Activated CD4-positive, alpha-beta T cell treated with anti-CD3 and anti-CD28 coated beads for 1 hour (primary cell): ENCODE results near the gene PAX8.

Source experiments
- DNase-seq: peaks from one replicate; pipeline ENCODE4 v3.0.0-alpha.2; 2020

Gene PAX8

GRCh38 chr2:113234721-113235346, 43.9 kb downstream of the PAX8 start:
- DNase-seq = no peak

DNA sequence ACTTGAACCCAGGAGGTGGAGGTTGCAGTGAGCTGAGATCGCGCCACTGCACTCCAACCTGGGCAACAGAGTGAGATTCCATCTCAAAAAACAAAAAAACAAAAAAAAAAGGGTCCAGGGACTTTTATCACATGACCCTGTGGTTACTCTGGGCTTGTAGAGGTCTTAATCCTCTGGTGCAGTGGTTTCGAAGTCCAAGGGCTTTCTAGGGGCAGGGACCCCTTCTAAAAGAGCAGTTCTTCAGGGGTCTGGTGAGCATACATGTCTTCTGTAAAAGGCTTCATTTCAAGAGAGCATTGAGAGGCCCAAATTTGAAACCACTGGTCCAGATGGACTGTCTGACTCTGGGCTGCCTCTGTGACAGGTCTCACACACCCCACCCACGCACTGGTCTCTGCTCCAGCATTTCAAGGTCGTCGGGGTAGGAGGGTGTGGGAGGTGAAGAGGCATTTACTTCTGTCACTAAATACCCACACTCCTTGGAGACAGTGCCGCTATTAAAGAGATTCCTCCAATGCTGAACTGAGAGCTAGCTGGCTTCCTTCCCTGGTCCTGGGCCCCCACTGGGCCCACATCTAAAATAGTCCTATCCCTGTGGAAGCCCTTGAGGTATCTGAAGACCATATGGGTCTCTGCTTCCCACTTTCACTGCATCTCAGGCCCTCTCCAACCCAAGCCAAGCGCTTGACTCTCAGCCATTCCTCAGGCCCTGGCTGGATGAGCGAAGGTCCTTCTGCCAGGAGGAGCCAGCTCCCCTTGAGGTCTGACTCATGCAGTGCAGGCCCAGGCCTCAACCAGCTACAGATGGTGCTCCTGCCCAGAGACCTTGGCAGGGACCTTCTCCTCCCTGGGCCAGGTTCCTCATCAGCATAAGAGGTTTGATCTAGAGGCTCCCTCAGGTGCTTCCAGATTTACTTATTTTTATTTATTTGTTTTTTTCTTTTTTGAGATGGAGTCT, 44.8 kb downstream of the PAX8 start:
- no peak for DNase-seq

DNA sequence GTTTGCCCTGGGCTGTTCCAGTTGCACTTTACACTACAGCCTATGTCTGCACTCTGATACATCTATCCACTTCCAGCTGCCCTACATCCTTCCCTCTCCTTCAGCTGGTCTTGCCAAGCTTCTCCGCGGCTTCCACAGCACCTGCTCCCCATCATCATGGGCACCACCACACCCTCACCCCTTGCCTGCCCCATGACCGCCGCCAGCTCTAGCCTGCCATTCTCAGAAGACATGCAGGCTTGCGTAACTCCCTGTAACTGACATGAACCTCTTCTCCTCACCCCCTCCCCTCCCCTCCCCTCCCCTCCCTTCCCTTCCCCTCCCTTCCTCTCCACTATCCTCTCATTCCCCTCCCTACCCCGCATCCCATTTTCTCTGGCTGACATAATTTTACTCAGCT, 46.0 kb downstream of the PAX8 start:
- no peak for DNase-seq

DNA sequence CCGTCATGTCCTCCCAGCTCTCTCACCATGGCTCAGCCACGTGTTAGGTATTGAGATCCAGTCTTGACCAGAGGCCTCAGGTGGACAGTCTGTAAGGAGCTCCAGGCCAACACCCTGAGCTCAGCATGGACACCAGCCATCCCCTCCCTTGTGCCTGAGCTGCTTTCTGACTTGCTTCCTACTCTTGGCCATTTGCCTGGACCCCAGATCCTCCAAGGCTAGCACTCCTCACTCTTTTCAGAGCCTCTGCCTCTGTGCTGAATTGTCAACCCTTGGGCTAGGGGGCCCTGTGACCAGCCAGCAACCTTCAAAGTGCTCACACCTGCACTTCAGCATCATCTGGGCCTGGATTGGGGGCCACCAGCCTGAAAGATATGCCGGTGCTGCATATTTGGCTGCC, 46.6 kb downstream of the PAX8 start:
- no peak for DNase-seq

GRCh38 chr2:113231064-113231463, 47.7 kb downstream of the PAX8 start:
- no peak for DNase-seq

DNA sequence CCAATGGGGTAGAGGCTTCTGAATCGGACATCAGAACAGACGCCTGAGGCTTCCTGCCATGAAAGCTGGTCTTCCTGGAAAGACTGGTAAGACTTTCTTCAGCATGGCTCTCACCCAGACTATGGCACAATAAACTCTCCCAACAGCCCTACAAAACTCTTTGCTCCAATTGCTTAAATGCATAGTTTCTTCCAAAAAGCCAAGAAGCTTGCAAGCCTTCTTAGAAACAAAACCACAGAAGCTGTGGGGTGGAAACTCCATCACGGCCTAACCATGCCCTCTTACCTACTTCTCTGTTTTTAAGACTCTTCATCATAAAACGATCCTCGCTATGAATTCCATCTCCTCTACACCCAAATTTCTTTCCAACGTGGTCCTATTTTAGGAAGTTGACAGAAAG, 48.2 kb downstream of the PAX8 start:
- no peak for DNase-seq

- no peak for DNase-seq
Observed at GRCh38 chr2:113229795-113230194, 48.9 kb downstream of the PAX8 start.

DNA sequence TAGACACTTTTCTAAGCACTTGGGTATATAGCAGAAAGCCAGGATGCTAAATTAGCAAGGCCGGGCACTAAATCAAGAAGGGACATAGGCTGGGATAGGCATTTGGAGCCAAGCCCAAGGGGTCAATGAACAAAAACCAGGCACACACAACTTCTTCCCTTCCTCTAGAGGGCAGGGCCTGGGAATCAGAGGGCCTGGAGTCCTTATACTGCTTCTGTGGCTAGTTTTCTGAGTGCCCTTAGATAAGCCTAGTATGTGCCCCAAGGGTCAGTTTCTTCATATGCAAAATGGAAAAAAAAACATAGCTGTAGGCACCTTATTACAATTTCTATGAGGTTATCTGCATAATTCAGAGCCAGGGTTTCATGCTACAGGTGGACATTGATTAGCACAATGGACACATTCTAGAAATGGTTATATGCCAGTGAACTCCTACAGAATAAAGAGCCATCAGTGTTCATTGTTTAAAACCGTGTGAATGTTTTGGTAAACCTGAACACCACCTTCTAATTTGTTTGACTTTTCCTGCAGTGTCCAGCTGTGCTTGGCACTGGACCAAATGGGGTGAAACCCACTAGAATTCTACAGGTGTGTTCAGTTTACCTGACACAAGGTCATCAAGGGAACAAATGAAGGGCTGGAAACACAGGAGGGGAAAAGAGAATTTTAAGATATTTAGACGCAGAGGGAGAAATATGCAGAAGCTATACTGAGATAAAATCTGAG, 49.6 kb downstream of the PAX8 start:
- DNase-seq = no peak

DNA sequence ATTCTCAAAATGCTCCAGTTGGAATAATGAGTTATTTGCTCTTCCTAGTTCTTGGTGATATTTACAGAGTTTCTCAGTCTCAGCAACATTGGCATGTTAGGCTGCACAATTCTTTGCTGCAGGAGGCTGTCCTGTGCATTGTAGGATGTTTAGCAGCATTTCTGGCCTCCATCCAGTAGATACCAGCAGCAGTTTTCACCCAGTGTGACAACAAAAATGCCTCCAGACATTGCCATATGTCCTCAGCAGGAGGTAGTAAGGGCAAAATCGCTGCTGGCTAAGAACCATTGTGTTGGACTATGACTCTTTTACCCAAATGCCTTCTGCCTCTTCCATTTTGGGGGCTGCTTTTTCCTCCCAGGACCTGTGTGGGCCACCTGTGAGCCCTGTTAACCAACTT, 50.4 kb downstream of the PAX8 start:
- no peak for DNase-seq

GRCh38 chr2:113227698-113228097, 51.0 kb downstream of the PAX8 start:
- no peak for DNase-seq

DNA sequence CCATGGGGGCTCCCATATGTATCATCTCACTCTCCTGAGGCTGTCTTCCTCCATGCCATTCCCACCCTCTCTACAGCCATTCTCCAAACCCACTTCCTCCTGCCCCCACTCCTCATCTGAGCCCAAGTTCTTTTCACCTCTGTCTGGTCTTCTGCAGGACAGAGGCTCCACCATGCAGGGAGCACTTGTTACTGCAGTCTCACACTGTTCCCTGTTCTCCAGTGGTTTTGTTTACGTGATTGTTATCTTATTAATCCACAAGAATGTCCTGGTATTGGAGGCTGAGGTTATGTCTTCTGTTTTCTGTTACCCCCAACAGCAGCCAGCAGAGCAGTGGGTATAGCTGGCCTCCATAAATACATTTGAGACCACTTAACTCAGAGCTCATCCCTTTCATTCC, 51.4 kb downstream of the PAX8 start:
- DNase-seq = no peak

- DNase-seq = no peak
Observed at GRCh38 chr2:113226462-113226861, 52.3 kb downstream of the PAX8 start.

DNA sequence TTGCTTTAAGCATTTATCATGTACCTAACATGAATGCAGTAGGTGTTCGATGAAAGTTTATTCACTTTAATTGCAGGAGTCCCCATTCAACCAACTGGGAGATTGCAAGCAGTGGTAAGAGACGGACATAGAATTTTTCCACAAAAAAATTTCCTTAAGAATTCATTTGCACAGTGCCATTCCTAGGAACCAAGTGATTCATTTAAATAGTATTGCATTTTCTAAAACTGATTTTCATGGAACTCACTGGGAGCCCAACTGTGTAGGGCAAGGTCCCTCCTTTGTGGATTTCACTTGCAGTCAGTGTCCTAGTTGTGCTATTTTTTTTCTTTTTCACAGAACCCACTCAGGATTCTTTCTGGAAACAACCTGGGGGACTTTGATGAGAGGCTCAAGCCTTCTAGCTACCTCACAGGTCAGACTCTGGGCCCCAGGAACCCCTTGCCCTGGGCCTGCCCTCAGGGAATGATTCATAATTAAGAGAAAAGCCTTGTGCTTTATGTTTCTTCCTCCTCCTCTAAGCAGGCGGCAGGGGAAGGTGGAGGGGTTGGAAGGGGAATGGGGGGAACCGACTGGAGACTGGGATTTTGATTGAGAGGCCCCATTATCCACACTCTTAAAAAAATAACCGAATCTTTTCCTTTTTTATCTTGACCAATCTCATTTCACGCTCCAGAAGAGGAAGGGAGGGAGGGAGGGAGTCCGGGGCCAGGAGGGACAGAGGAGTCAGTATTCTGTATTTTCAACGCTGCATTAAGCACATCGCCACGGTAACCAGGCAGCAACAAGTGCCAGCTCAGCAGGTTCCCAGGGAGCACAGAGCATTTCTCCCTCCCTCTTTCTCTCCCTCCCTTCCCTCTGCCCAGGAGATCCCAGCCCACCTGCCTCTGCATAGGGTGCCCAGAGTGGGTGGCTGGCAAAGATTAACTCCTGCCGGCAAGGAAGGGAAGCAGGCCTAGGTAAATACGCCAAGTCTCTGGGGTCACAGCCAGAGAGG, 53.2 kb downstream of the PAX8 start:
- no peak for DNase-seq

GRCh38 chr2:113224647-113225236, 54.0 kb downstream of the PAX8 start:
- no peak for DNase-seq

DNA sequence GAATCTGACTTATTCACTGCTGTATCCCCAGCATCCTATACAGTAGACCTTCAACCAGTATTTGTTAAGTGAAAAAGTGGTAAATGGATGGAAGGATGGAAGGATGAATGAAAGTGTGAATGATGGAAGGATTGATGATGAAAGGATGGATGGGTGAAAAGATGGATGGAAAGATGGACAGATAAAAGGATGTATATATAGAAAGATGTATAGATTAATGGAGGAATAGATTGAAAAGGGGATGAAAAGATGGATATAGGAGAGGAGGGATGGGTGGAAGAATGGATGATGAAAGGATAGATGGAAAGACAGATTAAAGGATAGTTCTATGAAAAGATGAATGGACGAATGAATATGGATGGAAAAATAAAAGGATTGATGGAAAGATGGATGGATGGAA, 54.9 kb downstream of the PAX8 start:
- DNase-seq = no peak

GRCh38 chr2:113221846-113222245, 56.9 kb downstream of the PAX8 start:
- DNase-seq = no peak

DNA sequence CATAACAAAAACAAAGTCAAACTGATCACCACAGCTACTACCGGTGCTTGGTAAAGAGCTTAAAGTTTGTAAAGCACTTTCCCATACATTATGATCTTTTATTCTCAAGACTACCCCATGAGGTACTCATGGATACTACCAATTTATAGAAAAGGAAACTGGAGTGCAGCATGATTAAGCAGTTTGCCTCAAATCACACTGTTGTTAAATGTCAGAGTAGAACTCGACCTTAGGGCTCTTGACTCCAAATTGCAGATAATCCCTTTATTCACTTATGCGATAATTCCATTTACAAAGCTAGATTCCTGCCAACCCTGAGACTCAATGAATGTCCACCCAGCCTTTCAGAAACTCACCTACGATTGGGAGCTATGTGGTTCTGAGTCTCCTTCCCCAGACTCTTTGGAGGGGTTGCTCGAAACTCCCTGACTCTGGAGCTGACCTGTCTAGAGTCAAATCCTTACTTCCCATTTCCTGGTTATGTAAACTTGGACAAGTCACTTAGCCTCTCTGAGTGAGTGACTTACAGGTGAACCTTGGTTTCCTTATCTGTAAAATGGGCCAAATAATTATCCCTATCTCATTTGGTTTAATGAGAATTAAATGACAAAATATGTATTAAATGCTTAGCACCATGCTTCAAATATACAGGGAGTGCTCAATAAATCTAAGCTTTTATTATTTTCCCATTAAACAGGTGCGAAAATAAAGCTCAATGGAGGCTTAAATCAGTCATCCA, 57.6 kb downstream of the PAX8 start:
- DNase-seq = no peak

GRCh38 chr2:113219889-113220641, 58.7 kb downstream of the PAX8 start:
- no peak for DNase-seq

- DNase-seq = no peak
Observed at GRCh38 chr2:113219525-113219888, 59.2 kb downstream of the PAX8 start.

GRCh38 chr2:113219092-113219441, 59.7 kb downstream of the PAX8 start:
- DNase-seq = no peak
